Spleen (tissue), 11 donors: Measurements from ENCODE around the gene FRMPD1. TPM values are rescaled to one million over a fixed set of nuclear protein-coding genes. Genes with fewer than 3 reads are reported as not detected.

Experiments used
- DNase-seq: peaks from one replicate; pipeline ENCODE4 v3.0.0-alpha.2; 2020
- H3K27ac ChIP-seq, 8 donors: fragments of 200-600 bp; sonication (generic) in 7 of 8; 1 replicate in 4 of 8; 2 replicates in 4 of 8; pipeline versions ENCODE4 v1.5.0 to v1.8.0; 2016 to 2021; ENCODE audit warnings: inconsistent platforms in 4 of 8, mild to moderate bottlenecking in 4 of 8, moderate library complexity in 1 of 8
- H3K27me3 ChIP-seq, 7 donors: fragments of 200-600 bp; sonication (generic) in 6 of 7; replicated peaks in 1 of 7; 1 replicate in 4 of 7; 2 replicates in 3 of 7; pipeline versions ENCODE4 v1.5.0 to v1.8.0; 2016 to 2021; ENCODE audit warnings: inconsistent platforms in 3 of 7, mild to moderate bottlenecking in 1 of 7
- H3K36me3 ChIP-seq, 6 donors: fragments of 200-600 bp; sonication (generic) in 5 of 6; 1 replicate in 4 of 6; 2 replicates in 2 of 6; pipeline versions ENCODE4 v1.5.0 to v1.8.0; 2016 to 2021; ENCODE audit warnings: inconsistent platforms in 2 of 6
- H3K4me1 ChIP-seq, 6 donors: fragments of 200-600 bp; sonication (generic) in 5 of 6; 1 replicate in 3 of 6; 2 replicates in 3 of 6; pipeline versions ENCODE4 v1.5.0 to v1.8.0; 2016 to 2021; ENCODE audit warnings: inconsistent platforms in 3 of 6
- H3K4me3 ChIP-seq, 8 donors: fragments of 200-600 bp; sonication (generic) in 7 of 8; 1 replicate in 4 of 8; 2 replicates in 4 of 8; pipeline versions ENCODE4 v1.5.0 to v1.8.0; 2016 to 2021; ENCODE audit warnings: inconsistent platforms in 4 of 8, mild to moderate bottlenecking in 4 of 8, moderate library complexity in 2 of 8
- H3K9me3 ChIP-seq, 8 donors: fragments of 200-600 bp; sonication (generic) in 7 of 8; 1 replicate in 4 of 8; 2 replicates in 4 of 8; pipeline versions ENCODE4 v1.5.0 to v1.8.0; 2016 to 2021; ENCODE audit warnings: inconsistent platforms in 4 of 8
- CTCF ChIP-seq, 11 experiments: fragments of 200-600 bp in 7 of 11; fragments of 450-650 bp in 4 of 11; sonication (generic) in 4 of 11; IDR thresholded peaks in 8 of 11; conservative IDR thresholded peaks in 3 of 11; 1 replicate in 7 of 11; 2 replicates in 4 of 11; pipeline versions ENCODE4 v1.4.0 to v1.8.0; 2016 to 2021; ENCODE audit warnings: antibody characterized with exemption in 11 of 11, inconsistent platforms in 4 of 11, mild to moderate bottlenecking in 1 of 11
- POLR2A ChIP-seq, 3 donors: fragments of 450-650 bp; IDR thresholded peaks; one replicate each; pipeline ENCODE4 v1.5.1; 2017; ENCODE audit warnings: antibody characterized with exemption in 3 of 3, mild to moderate bottlenecking in 1 of 3
- POLR2AphosphoS5 ChIP-seq, 3 donors: sonication (generic); formaldehyde crosslinking; IDR thresholded peaks; one replicate each; pipeline ENCODE4 v1.5.1; 2017; ENCODE audit warnings: antibody characterized with exemption in 3 of 3
- WGBS, 5 donors: extraction: QIAGEN DNeasy Blood & Tissue Kit in 3 of 5; methylation state at CpG; one replicate each; pipeline versions ENCODE4 v1.1.5 to v1.1.7; 2013 to 2018; 5-methylcytosine and 5-hydroxymethylcytosine counted together
- intact Hi-C: fragments of 100-400 bp; cut with DNase I; formaldehyde crosslinking; loops from one replicate; pipeline ENCODE4 v1.15.0; 2023; ENCODE audit warnings: low total_unique reads
- polyA plus RNA-seq, 3 donors: library from polyadenylated mRNA; stranded (reverse); fragments of 200-250 nt; gene quantifications; one replicate each; pipeline ENCODE4 v1.2.1, GENCODE V29; 2013
- total RNA-seq, 7 donors: library from RNA; depleted of rRNA in 3 of 7; stranded (reverse); fragments of >200 nt in 3 of 7; fragmentation: NEBNext Ultra II Directional in 4 of 7; extraction: Animal tissue kit (Norgen Biotek cat#: 25700) in 4 of 7; gene quantifications; one replicate each; pipeline versions ENCODE4 v1.1.0 to v1.2.1, GENCODE V29; 2016 to 2021
- donor health status: healthy with polysubstance abuse.
- donor health status: DM: no; HTN: no; CAD: no; lungs with moderate emphysema.
- donor health status: DM: no; HTN: no; CAD: no.
- donor health status: Bipolar disorder and iron deficiency.
- donor health status: healthy.
- donor health status: DM: no; HTN: no; CAD: no.
- donor health status: DM: yes; HTN: yes; CAD: no.

FRMPD1 gene
- total and polyA plus RNA-seq, 10 donors = 0.09 to 0.47 (median 0.20) TPM; not detected in 3

GRCh38 chr9:37792122-37792521 lies 141.4 kb downstream of the FRMPD1 start:
- DNase-seq = no peak
- intact Hi-C loops = no loop called here
- TF ChIP-seq POLR2A (IDR thresholded peaks at IDR 0.05) (no peak), CTCF (IDR thresholded peaks at IDR 0.05 in 8 of 11, conservative IDR thresholded peaks at IDR 0.05 in 3 of 11) (no peak), POLR2AphosphoS5 (IDR thresholded peaks at IDR 0.05) (no peak)
- Histone ChIP-seq H3K36me3 (peaks cover 0 to 5% (median 0%) of the 10 kb centered on the region in 6 donors), H3K9me3 (no peaks in the 10 kb centered on the region), H3K4me3 (no peak overlapping the region), H3K27ac (no peak overlapping the region), H3K4me1 (peaks cover 0 to 15% (median 2%) of the 10 kb centered on the region in 6 donors), H3K27me3 (peaks cover 0 to 3% (median 0%) of the 10 kb centered on the region in 7 donors)
- WGBS, 5 donors = 87 to 95% (median 93%) methylated on average over 5 of the region's 5 CpGs

GRCh38 chr9:37796232-37796631 lies 145.5 kb downstream of the FRMPD1 start:
- TF ChIP-seq POLR2A (IDR thresholded peaks at IDR 0.05) (no peak), POLR2AphosphoS5 (IDR thresholded peaks at IDR 0.05) (no peak), CTCF (IDR thresholded peaks at IDR 0.05 in 8 of 11, conservative IDR thresholded peaks at IDR 0.05 in 3 of 11) (no peak)
- H3K9me3 ChIP-seq = no peaks in the 10 kb centered on the region
- peak overlapping the region in 4 of 8 donors; percentile 3 to 58 (median 43) for H3K27ac ChIP-seq
- H3K4me3 ChIP-seq = no peak overlapping the region
- 24 to 79% (median 69%) methylated on average over 2 of the region's 2 CpGs for WGBS, 5 donors
- peaks cover 0 to 3% (median 0%) of the 10 kb centered on the region in 7 donors for H3K27me3 ChIP-seq
- no peaks in the 10 kb centered on the region for H3K36me3 ChIP-seq
- H3K4me1 ChIP-seq = peaks cover 0 to 30% (median 11%) of the 10 kb centered on the region in 6 donors
- intact Hi-C loops = no loop called here
- no peak for DNase-seq

Other genes starting within 250 kb of the FRMPD1 start
- 100 to 1,000 TPM in 1 of 7 donors, 10 to 100 TPM in 6; 54.3 to 114 (median 68.4) TPM for gene GRHPR, start 228.3 kb upstream of the FRMPD1 start, total RNA-seq
- 10 to 100 TPM; 44.9 to 61.9 (median 53.5) TPM for gene GRHPR, start 228.3 kb upstream of the FRMPD1 start, polyA plus RNA-seq
- 10 to 100 TPM; 10.7 to 15.1 (median 11.9) TPM for gene ZBTB5, start 185.5 kb upstream of the FRMPD1 start, total RNA-seq
- 1 to 10 TPM; 4.7 to 6.0 (median 4.9) TPM for gene ZBTB5, start 185.5 kb upstream of the FRMPD1 start, polyA plus RNA-seq
- gene POLR1E, start 165.0 kb upstream of the FRMPD1 start, total RNA-seq = 10 to 100 TPM; 14.4 to 21.0 (median 18.5) TPM
- 10 to 100 TPM; 14.6 to 18.0 (median 15.4) TPM for gene POLR1E, start 165.0 kb upstream of the FRMPD1 start, polyA plus RNA-seq
- gene FBXO10, start 74.6 kb upstream of the FRMPD1 start, total RNA-seq = 10 to 100 TPM; 15.6 to 36.9 (median 20.2) TPM
- gene FBXO10, start 74.6 kb upstream of the FRMPD1 start, polyA plus RNA-seq = 1 to 10 TPM; 3.2 to 8.3 (median 3.9) TPM
- 100 to 1,000 TPM in 1 of 7 donors, 10 to 100 TPM in 6; 54.1 to 108 (median 65.5) TPM for gene TOMM5, start 58.4 kb upstream of the FRMPD1 start, total RNA-seq
- 100 to 1,000 TPM; 106 to 155 (median 137) TPM for gene TOMM5, start 58.4 kb upstream of the FRMPD1 start, polyA plus RNA-seq
- 10 to 100 TPM in 5 of 7 donors, 1 to 10 TPM in 2; 6.0 to 17.7 (median 13.4) TPM for gene TRMT10B, start 102.9 kb downstream of the FRMPD1 start, total RNA-seq
- gene TRMT10B, start 102.9 kb downstream of the FRMPD1 start, polyA plus RNA-seq = 1 to 10 TPM; 5.8 to 6.4 (median 6.0) TPM
- gene EXOSC3, start 134.1 kb downstream of the FRMPD1 start, total RNA-seq = 10 to 100 TPM; 40.2 to 55.3 (median 44.2) TPM
- 10 to 100 TPM; 16.2 to 38.8 (median 35.3) TPM for gene EXOSC3, start 134.1 kb downstream of the FRMPD1 start, polyA plus RNA-seq
- gene DCAF10, start 149.8 kb downstream of the FRMPD1 start, total RNA-seq = 10 to 100 TPM; 18.4 to 34.2 (median 24.6) TPM
- gene DCAF10, start 149.8 kb downstream of the FRMPD1 start, polyA plus RNA-seq = 1 to 10 TPM; 3.7 to 5.0 (median 4.2) TPM